WTC11 (cell line): ENCODE results near the gene SORCS2.

Source experiments
- GABPB1 ChIP-seq: sonication (generic); formaldehyde crosslinking; IDR thresholded peaks from 2 replicates; pipeline ENCODE4 v1.8.1; 2023; ENCODE audit warnings: mild to moderate bottlenecking, missing genetic modification reagents
- TF ChIP-seq, protein P1 (sequence below): fragments of 200-600 bp; IDR thresholded peaks from 2 replicates; pipeline ENCODE4 v1.8.0; 2022; ENCODE audit warnings: antibody characterized with exemption

DNA sequence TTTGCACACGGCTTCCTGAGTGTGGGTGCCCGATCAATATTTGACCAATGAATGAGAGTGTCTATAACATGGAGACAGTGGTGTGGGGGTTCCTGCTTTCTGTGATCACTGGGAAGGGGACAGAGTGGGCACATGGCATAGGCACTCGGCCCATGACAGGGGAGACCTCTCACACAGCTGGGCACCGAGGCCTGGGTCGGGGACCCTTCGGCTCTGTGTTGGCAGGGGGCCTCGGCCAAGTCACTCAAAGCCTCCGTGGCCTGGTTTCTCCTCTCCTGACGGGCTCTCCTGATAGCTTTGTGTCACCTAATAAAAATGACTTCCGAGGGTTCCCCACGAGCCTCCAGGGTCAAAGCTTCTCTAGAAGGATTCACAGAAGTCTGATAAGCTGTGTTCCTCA, 286.3 kb downstream of the SORCS2 start:
- TF ChIP-seq, protein P1, sequence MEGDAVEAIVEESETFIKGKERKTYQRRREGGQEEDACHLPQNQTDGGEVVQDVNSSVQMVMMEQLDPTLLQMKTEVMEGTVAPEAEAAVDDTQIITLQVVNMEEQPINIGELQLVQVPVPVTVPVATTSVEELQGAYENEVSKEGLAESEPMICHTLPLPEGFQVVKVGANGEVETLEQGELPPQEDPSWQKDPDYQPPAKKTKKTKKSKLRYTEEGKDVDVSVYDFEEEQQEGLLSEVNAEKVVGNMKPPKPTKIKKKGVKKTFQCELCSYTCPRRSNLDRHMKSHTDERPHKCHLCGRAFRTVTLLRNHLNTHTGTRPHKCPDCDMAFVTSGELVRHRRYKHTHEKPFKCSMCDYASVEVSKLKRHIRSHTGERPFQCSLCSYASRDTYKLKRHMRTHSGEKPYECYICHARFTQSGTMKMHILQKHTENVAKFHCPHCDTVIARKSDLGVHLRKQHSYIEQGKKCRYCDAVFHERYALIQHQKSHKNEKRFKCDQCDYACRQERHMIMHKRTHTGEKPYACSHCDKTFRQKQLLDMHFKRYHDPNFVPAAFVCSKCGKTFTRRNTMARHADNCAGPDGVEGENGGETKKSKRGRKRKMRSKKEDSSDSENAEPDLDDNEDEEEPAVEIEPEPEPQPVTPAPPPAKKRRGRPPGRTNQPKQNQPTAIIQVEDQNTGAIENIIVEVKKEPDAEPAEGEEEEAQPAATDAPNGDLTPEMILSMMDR = no peak
- no peak for TF ChIP-seq GABPB1
